ENCODE measurements around the gene ERCC4.
A peak's percentile ranks its signal among the peaks of the same experiment; 100 is the strongest.

ERCC4 gene

GRCh38 chr16:13961099-13961811, 41.3 kb downstream of the ERCC4 start:
- Mint-ChIP-seq H3K27ac (peak overlapping the region; percentile 66), H3K4me1 (peaks cover 36% of the 10 kb centered on the region), H3K4me3 (no peak overlapping the region), H3K27me3 (ENCODE audit: low read depth, poor library complexity) (peaks cover 17% of the 10 kb centered on the region), H3K36me3 (ENCODE audit: low read depth) (no peaks in the 10 kb centered on the region), H3K9me3 (no peaks in the 10 kb centered on the region)
- TF ChIP-seq CTCF (IDR thresholded peaks at IDR 0.05), result no peak
- no peak for DNase-seq

GRCh38 chr16:13962232-13962631, 42.3 kb downstream of the ERCC4 start:
- Mint-ChIP-seq H3K4me1 (peaks cover 26% of the 10 kb centered on the region), H3K4me3 (no peak overlapping the region), H3K27me3 (ENCODE audit: low read depth, poor library complexity) (peaks cover 18% of the 10 kb centered on the region), H3K36me3 (ENCODE audit: low read depth) (no peaks in the 10 kb centered on the region), H3K9me3 (peaks cover 3% of the 10 kb centered on the region), H3K27ac (no peak overlapping the region)
- DNase-seq, result no peak
- no peak for TF ChIP-seq CTCF (IDR thresholded peaks at IDR 0.05)

- H3K27me3 Mint-ChIP-seq (ENCODE audit: low read depth, poor library complexity), result peaks cover 8% of the 10 kb centered on the region
Measured at GRCh38 chr16:13968835-13969234, 48.9 kb downstream of the ERCC4 start.

DNA sequence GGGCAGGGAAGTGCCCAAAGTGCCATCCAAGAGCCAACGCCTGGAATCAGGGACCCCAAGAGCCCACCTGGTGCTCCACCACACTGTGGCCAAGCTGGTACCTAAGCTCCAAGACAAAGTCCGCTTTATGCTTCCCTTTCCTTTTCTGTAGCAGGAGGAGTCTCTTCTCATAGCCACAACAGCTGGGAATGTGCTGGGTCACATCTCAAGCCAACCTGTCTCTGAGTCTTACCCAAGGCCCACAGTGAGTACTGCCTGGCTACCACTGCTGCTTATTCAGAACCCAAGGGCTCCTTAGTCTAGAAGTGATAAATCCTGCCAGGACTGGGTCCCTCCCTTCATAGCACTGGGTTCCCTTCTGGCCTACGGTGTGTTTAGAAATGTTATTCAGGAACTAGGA, 49.8 kb downstream of the ERCC4 start:
- no peak for DNase-seq
- H3K4me1 Mint-ChIP-seq, result no peaks in the 10 kb centered on the region
- no peaks in the 10 kb centered on the region for H3K36me3 Mint-ChIP-seq (ENCODE audit: low read depth)
- peaks cover 6% of the 10 kb centered on the region for H3K27me3 Mint-ChIP-seq (ENCODE audit: low read depth, poor library complexity)
- H3K27ac Mint-ChIP-seq, result peak overlapping the region; percentile 80
- no peak overlapping the region for H3K4me3 Mint-ChIP-seq
- no peak for TF ChIP-seq CTCF (IDR thresholded peaks at IDR 0.05)
- H3K9me3 Mint-ChIP-seq, result peaks cover 18% of the 10 kb centered on the region

More at GRCh38 chr16:13968835-13969234, 48.9 kb downstream of the ERCC4 start:
- peaks cover 18% of the 10 kb centered on the region for H3K9me3 Mint-ChIP-seq
- no peaks in the 10 kb centered on the region for H3K4me1 Mint-ChIP-seq
- no peak overlapping the region for H3K4me3 Mint-ChIP-seq
- no peak for TF ChIP-seq CTCF (IDR thresholded peaks at IDR 0.05)
- no peak for DNase-seq
- H3K27ac Mint-ChIP-seq, result no peak overlapping the region
- no peaks in the 10 kb centered on the region for H3K36me3 Mint-ChIP-seq (ENCODE audit: low read depth)

DNA sequence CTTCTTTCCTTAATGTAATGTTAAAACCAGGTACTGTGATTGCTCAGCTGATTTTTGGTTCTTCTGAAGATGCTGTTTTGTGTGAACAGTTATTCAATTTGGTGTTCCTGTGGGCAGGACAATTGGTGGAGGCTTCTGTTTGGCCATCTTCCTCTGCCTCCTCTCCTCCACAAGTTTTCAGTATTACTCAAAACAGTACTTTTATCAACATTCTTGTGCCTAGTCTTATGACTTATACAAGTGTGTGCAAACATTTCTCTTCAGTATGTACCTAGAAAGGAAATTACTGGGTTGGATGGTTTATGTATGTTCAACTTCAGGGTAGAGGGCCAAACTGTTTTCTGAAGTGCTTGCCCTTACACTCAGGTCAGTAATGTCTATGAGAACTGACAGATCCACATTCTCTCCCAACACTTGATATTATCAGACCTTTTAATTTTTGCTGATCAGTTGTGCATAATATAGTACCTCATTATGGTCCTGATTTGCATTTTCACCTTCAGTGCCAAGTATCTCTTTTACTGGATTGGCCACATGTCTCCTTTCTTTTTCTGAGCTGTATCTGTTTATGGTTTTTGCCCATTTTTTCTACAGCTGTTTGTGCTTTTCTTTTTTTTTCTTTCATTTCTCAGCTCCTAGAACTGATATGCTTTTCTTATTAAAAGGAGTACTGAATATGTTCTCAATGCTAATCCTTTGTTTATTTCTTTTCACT, 50.9 kb downstream of the ERCC4 start:
- no peak overlapping the region for H3K27ac Mint-ChIP-seq
- TF ChIP-seq CTCF (IDR thresholded peaks at IDR 0.05), result no peak
- DNase-seq, result no peak

More for the DNA sequence above, 50.9 kb downstream of the ERCC4 start:
- Mint-ChIP-seq H3K4me3 (no peak overlapping the region), H3K36me3 (ENCODE audit: low read depth) (no peaks in the 10 kb centered on the region), H3K4me1 (no peaks in the 10 kb centered on the region), H3K27me3 (ENCODE audit: low read depth, poor library complexity) (peaks cover 4% of the 10 kb centered on the region), H3K9me3 (peaks cover 21% of the 10 kb centered on the region)

Data from nephron progenitor cell (in vitro differentiated cells).